GM12874 (cell line): ENCODE results near the gene FLYWCH2.

Experiments used
- CTCF ChIP-seq: IDR thresholded peaks from 2 replicates; pipeline ENCODE4 v1.5.1; 2011; ENCODE audit warnings: low read depth, mild to moderate bottlenecking, control low read depth, low read length, moderate library complexity; ENCODE audit not compliant: insufficient read depth

Gene FLYWCH2

DNA sequence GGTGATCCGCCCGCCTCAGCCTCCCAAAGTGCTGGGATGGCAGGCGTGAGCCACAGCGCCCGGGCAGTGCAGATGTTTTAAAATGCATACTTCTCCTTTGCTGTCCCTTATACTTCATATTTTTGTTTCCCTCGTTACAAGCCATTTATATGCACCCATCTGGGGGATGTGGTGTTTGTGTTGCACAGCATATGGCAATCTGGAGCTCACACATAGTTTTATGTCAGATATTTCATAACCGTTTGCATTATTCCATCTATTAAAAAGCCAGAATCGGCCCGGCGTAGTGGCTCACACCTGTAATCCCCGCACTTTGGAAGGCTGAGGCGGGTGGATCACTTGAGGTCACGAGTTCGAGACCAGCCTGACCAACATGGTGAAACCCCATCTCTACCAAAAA lies 40.5 kb downstream of the FLYWCH2 start:
- no peak for TF ChIP-seq CTCF

- TF ChIP-seq CTCF, result no peak
Observed at GRCh38 chr16:2924901-2925755, 42.1 kb downstream of the FLYWCH2 start.

GRCh38 chr16:2925951-2926649 lies 43.1 kb downstream of the FLYWCH2 start:
- TF ChIP-seq CTCF, result no peak

- no peak for TF ChIP-seq CTCF
Observed at GRCh38 chr16:2926650-2926999, 43.6 kb downstream of the FLYWCH2 start.

GRCh38 chr16:2927010-2927646 lies 44.1 kb downstream of the FLYWCH2 start:
- TF ChIP-seq CTCF, result peak; percentile 88

GRCh38 chr16:2928796-2929195 lies 45.8 kb downstream of the FLYWCH2 start:
- TF ChIP-seq CTCF, result no peak

DNA sequence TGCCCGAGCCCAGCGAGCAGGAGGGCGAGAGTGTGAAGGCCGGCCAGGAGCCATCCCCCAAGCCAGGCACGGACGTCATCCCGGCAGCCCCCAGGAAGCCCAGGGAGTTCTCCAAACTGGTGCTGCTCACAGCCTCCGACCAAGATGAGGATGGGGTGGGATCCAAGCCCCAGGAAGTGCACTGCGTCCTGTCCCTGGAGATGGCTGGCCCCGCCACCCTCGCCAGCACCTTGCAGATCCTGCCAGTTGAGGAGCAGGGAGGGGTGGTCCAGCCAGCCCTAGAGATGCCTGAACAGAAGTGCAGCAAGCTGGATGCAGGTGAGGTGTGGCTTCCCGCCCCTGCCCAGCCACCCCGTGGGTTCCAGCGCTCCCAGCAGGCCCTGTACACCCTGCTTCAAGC lies 46.7 kb downstream of the FLYWCH2 start:
- no peak for TF ChIP-seq CTCF
